CD4-positive, alpha-beta T cell treated with Interleukin-12 subunit alpha and Interleukin-12 subunit beta, for 1 hour (primary cell): ENCODE results near the gene LYPD6.

Experiments
- DNase-seq: peaks from one replicate; pipeline ENCODE4 v3.0.0-alpha.2; 2020

LYPD6 gene

GRCh38 chr2:149410701-149411484 lies 80.5 kb downstream of the LYPD6 start:
- DNase-seq, result no peak

DNA sequence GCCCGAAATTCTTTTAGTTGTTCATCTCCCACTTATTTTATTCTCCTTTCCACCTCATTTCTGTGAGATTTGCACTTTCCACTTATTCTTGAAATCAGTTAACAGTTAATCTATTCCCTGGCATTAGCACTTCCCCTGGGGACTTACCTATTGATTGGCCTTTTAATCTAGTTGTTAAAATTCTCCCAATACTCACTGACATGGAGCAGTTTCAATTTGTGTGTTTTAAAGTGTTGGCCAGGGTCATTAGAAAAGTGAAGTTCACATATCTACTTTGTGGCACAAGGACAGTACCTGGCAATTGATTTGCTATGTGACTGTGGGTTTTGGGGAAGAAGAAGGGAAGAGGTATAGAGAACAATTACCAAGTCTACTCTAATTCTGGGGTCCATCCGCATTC lies 83.1 kb downstream of the LYPD6 start:
- DNase-seq, result no peak

- no peak for DNase-seq
These were observed 84.7 kb downstream of the LYPD6 start for GRCh38 chr2:149415086-149415485.

- DNase-seq, result no peak
These were observed 87.7 kb downstream of the LYPD6 start for GRCh38 chr2:149418065-149418464.

DNA sequence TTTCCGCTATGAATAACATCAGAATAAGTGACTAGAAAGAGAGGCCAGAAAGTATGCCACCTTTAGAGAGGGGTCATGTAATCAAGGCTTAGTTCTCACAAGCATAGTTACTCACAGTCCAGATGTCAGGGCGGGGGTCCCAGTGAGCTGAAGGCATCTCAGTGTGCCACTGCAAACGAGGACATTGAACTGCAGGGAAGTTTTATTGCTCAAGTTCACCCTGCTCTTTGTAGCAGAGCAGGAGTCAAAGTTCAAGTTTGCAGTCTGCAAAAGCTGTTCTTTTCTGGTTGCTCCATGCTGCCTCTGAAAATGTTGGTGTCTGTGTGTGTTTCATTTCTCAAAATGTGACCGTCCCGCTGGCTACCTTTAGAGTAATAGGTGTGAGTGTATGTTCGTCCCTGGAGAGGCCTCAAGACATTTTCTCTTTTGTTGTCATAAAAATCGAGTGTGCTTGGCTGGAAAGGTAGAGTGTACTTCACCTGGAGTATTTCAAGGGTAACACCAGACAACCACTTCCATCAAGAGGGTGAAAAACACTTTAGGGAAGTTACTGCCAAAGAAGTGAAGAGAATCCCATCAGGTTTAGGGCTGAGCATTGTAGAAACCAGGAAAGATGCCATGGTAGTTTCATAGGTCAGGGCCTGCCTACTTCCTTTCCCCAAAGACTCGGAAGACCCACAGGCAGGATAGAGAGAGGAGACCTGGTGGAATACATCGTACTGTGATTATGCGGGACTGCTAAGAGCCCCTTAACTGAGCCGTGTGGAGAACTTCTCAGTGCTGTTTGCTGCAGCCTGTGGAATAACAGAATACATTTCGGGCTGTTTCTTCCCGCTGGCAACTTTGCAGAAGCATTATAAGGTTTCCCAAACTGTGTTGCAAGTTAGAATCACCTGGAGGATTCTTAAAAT lies 89.9 kb downstream of the LYPD6 start:
- DNase-seq, result no peak

DNA sequence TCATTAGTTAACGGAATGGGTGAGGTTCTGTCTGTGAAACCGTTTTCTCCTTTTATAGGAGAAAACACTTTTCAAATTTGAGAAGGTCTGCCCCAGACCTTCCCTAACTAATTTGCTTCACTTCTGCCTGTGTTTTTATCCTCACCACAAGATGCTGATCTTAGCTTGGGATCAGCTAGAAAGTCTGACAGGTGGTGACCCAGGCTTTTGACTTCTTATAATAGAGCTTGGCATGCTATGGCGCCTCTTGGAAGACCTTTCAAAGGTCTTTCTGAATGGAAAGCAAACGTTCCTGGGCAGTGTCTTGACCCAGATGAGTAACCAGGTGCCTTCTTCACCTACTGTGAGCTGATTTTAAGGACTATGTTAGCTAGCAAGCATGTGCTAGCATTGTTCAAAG lies 91.4 kb downstream of the LYPD6 start:
- no peak for DNase-seq

- no peak for DNase-seq
These were observed 92.1 kb downstream of the LYPD6 start for GRCh38 chr2:149422337-149422990.

DNA sequence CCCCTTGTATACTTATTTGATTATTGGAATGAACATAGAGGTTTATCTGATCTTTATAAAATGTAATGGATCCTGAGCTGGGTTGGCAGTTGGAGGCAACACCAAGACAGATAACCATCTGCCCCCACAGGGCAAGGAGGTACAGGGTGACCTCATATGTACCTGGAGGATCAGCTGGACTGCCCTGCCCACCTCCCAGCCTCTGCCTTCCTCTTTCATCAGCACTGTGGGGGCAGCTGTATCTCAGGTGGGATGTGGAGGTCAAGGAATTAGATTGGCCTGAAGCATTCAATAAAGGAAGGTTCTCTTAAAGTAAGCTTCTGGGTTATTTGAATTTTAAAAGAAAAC lies 92.6 kb downstream of the LYPD6 start:
- no peak for DNase-seq

- DNase-seq, result no peak
These were observed 93.2 kb downstream of the LYPD6 start for GRCh38 chr2:149423630-149424029.

DNA sequence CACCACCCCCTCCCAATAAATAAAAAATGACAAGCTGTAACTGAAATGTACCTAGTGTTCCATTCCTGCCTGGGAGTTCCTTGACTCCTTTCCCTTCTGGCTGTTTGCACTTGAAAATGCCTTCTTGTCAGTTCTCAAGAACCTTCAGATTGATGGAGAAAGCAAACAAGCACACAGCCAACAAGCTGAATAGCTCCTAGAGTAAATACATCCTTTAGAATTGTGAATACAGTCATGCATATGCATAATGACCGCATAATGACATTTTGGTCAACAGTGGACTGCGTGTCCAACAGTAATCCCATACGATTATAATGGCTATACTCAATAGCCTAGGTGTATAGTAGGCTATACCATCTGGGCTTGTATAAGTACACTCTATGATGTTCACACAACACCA lies 97.0 kb downstream of the LYPD6 start:
- no peak for DNase-seq

- no peak for DNase-seq
These were observed 98.4 kb downstream of the LYPD6 start for GRCh38 chr2:149428783-149429182.

GRCh38 chr2:149430743-149431736 lies 100.7 kb downstream of the LYPD6 start:
- no peak for DNase-seq

DNA sequence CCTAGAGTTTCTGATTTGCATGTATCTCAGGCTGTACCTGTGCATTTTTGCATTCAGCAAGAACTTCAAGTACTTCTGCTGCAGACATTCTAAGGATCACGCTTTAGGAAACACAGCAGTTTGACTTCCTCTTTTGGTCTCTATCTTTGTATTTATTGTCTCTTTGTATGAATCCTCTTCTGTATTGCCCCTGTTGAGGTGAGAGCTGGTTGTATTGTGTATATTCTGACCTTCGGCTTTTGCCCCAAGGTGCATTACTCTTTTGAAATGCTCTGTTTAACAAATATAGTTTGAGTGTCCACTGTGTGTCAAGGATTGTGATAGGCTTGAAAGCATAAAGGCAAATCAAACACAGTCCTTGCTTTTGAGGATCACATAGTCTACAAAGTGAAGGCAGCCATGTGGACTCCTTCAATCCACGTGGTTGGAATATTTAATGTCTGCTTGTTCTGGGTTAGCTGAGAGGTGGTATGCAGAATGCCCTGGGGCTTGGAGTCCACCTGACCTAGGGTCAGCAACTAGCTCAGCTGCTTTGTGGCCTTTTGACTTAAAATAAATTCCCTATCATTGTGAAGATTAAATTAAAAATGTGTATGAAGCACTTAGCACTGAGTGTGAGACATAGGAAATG lies 108.1 kb downstream of the LYPD6 start:
- no peak for DNase-seq

- no peak for DNase-seq
These were observed 110.9 kb downstream of the LYPD6 start for GRCh38 chr2:149441255-149441654.

GRCh38 chr2:149442346-149442745 lies 112.0 kb downstream of the LYPD6 start:
- DNase-seq, result no peak

DNA sequence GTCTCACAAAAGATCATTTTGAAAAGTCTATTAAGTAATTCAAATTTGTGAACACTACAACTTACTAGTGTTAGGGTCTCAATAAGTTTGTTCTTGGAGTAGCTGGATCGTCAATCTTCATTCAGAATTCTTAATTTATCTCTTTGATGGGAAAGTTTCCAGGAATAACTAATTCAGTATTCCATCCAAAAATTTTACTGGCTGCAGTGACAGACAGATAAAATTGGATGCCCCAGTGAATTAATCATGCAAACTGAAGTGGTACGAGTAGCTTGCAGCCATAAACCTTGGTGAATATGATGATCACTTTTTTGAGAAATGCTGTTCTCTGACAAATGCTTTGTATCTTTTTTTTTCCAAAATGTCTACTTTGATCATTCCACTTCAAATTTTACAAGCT lies 112.8 kb downstream of the LYPD6 start:
- no peak for DNase-seq

GRCh38 chr2:149446748-149447147 lies 116.4 kb downstream of the LYPD6 start:
- no peak for DNase-seq

DNA sequence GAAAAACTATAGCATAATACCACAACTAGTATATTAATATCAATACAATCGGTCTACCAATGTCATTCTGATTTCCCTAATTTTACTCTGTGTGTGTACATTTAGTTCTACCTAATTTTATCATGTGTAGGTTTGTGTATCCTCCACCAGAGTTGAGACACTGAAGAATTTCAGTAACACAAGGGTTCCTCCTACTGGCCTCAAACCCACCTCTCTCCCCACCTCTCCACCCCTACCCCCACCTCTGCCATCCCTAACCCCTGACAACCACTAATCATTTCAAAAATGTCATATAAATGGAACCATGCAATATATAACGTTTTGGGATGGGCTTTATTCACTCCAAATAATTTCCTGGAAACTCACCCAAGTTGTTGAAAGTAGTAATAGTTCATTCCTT lies 117.9 kb downstream of the LYPD6 start:
- no peak for DNase-seq

DNA sequence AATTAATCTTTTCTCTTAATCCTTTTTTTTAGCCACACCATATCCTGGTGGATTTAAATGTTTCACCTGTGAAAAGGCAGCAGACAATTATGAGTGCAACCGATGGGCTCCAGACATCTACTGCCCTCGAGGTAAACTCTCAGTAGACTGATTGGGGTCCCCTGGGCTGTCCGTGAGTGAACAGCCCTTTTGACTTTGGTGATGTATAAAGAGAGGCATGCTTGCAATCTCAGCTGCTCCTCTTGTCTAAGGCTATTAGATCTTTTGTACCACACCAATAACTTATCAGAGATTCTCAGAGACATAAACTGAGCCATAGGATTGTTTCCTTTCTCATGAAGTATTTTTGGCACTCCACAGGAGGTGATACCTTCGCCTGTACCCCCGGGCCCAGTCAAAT lies 118.6 kb downstream of the LYPD6 start:
- DNase-seq, result no peak

DNA sequence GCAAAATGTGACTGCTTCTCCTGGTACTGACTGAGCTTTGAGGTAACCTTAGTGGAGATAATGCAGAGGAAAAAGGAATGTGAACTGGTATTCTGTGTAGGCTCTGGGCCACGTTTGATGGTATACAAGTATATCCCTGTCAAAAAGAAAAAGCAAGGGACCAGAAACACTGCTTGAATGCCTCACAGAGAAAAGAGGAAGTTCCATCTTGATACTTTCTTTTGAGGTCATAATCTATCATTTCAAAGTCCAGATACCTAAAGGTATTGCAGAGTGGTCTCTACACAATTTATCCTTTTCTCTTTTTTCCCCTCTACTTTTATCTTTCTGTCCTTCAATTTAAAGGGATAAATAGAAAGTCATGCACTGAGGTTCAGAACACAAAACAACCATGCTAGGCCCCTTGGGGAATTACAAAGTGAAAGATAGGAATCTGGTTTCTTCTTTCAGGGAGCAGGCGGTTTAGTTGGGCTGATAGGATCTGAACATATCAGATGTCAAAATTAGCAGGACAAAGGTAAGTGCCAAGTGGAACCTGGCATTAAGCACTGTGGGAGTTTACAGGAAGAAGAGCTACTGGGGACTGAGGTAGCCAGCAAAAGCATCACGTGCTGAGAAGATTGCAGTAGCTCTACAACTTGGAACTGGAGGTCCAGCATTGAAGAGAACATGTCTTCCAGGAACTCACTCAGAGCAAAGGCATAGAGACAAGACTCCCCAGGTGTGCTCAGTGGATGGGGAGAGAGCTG lies 121.2 kb downstream of the LYPD6 start:
- no peak for DNase-seq

GRCh38 chr2:149456285-149456684 lies 125.9 kb downstream of the LYPD6 start:
- no peak for DNase-seq
